HG02885 (cell line): ENCODE data around the gene CALN1.

ENCODE experiments used
- ATAC-seq: cut with Tn5 transposase; IDR thresholded peaks from one replicate; pipeline ENCODE4 v1.9.1; 2021; ENCODE audit warnings: mild to moderate bottlenecking; ENCODE audit not compliant: unreplicated experiment, poor library complexity

The CALN1 gene

DNA sequence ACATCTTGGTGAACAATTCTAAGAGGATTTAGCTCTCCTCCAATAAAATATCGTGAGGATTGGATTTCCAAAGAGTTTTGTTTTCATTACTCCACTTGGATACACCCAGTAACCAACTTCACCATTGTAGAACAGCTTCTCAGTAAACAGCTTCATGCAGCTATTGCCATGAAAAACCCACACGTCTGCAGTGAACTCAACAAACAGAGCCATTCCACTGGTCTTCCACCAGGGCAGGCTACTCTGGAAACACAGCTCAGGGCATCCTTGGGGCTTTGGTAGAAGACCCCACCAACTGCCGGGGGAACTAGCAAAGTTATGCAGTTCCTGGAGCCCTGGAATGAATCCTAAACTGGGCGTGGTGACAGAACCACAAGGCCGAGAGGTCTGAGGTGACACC is 77.4 kb downstream of the CALN1 start:
- no peak for ATAC-seq

DNA sequence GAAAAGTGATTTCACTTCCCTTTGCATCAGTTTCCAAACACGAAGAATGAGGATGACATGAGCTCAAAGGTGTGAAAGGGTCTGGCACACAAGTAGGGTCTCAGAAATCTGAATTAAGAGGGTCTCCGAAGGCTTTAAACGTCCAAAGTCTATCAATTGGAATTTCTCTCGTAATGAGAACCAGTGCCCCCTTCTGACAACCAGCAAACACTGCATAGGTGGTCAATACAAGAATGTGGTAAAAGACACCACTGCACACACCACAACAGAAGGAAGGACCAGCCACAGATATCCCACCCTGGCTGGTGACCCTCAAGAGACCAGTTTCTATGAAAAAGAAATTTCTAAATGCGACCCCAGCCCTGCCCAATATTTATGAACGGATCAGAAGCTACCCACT is 78.1 kb downstream of the CALN1 start:
- ATAC-seq, result no peak

DNA sequence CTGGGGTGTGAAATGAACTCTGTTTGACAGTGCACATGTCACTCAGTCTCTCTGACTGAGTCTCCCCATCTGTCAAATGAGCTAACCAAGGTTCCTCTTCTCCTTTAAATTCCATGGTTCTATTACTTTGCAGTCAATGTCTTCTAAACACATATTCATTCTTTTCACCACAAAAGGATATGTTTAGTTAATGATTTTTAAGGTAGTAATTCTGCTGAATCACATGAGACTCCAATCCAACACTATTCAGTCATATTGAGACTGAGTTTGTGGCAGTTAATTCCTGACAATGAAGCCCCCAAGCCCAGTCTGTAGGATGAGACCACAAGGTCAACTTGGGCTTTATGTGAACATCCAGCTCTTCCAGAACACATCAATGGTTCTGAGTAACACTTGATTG is 85.3 kb downstream of the CALN1 start:
- no peak for ATAC-seq

DNA sequence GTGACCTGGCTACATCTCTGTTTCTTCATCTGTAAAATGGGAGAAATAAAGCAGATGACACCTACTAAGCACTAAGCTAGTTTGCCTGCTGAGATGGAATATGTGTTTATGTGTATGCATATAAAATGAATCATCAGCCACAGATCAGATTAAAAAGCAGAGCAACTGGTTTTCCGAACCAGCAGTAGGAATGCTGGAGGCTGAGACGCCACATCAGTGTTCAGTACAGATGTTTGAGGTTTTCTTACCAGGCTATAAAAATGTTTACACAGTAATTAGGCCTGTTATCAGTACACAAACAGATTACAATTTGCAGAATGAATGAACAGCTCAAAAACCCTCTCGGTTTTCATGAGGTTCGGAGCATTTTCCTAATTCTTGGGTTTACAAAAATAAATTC is 85.8 kb downstream of the CALN1 start:
- ATAC-seq, result no peak

DNA sequence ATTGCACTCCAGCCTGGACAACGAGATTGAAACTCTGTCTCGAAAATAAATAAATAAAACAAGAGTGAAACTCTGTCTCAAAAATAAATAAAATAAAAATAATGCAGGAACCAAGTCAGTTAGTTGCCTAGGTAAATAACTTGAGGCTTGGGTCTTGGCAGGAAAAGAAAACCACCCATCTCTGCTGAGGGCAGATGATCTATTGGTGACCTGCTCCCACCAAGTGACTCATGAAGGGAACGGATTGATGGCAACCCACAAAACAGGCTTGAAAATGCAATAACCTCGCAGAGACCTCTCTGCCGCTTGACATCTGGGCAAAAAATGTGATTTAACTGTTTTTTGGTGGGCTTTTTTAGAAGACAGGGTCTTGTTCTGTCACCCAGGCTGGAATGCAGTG is 86.6 kb downstream of the CALN1 start:
- ATAC-seq, result no peak

DNA sequence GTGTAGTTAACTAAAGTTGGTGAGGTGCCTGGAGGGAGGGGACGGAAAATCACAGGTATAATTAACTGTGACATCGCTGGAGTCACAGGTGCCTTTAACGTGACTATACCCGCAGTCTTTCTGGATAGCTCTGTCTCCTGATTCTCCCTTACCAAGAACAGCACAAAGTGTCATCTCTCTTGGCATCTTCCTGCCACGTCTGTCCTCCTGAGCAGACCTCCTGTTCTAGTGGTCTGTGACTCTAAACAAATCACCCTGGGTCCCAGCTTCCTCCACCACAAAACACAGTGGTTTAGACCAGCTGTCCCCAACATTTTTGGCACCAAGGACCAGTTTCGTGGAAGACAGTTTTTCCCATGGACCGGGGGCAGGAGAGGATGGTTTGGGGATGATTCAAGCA is 90.5 kb downstream of the CALN1 start:
- ATAC-seq, result no peak

DNA sequence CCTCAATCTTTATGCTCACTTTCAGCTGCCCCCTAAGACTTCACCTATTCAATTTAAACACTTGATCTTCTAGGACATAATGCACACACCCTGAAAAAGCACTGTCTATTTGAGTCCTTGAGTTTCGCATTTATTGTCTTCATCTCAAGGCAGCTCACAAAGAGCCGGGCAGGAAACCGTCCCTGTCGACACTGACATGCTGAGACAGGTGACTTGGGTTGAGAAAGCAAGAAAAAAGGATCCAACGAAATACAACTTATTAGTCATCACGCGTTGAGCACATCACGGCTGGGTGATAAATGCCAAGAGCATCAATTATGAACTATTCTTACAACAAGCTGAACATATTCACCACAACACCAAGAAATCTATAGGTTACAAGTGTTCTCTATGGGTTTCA is 91.1 kb downstream of the CALN1 start:
- ATAC-seq, result no peak

DNA sequence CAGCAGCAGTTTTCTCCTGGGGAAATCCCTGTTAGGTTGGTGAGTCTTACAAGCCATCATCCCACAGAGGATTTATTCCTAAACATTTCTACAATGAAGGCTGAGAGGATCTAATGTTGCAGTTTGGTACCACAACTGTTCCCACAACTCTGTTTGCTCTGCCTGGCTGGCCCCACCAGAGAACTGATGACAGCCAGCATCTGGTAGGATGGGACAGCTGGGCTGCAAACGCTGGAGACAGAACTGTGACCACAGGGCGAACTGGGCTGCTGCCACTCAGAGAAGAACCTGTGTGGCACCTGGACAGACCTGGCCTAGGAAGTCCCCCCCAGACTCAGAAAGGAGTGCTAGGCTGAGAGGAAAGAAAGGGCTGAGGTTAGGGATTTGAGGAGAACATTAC is 94.8 kb downstream of the CALN1 start:
- ATAC-seq, result no peak

DNA sequence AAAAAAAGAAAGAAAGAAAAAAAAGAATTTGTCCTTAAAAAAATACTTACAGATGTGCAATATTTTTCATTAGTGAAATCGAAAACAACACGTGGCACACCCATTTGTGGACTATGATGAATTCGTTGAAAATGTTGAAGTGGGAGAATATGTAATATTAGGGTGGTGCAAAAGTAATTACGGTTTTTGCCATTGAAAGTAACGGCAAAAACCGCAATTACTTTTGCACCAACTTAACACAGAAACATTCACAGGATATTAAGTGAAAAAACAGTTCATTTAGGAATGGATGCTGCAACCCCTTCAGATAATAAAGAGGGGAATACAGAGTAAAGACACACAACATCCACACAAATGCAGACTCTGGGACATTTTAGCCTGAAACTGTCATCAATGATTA is 96.0 kb downstream of the CALN1 start:
- no peak for ATAC-seq

DNA sequence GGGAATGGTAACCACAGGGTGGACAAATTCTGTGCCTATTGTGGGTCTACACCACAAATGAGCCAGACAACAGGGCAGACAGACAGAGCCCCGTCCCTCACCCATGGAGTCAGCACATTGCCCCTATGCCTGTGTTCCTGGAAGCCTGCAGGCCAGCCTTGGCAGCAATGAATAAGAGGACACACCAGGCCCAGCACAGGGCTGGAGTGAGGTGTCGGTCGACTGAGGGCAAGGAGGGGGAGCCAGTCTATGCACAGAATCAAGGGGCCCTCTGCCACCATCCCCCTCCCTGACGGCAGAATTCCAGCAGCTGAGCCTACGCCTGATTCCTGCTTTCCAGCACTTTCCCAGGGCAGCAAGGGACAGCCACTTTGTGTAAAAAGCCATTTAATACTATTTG is 98.2 kb downstream of the CALN1 start:
- ATAC-seq, result no peak

DNA sequence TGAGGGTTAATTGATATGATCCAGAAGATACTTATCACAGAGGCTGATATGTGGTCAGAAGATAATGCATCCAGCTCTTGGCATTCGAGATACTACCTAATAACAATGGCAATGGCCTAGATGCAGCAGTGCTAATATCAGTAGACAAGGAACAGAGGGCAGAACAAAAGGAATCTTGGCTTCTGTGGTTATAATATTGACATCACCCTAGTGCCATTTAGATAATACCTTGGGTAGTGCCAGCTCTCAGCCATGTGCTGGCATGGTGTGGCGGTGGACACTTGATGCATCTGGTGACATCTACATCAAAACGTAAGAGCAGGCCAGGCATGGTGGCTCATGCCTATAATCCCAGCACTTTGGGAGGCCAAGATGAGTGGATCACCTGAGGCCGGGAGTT is 101.8 kb downstream of the CALN1 start:
- no peak for ATAC-seq

DNA sequence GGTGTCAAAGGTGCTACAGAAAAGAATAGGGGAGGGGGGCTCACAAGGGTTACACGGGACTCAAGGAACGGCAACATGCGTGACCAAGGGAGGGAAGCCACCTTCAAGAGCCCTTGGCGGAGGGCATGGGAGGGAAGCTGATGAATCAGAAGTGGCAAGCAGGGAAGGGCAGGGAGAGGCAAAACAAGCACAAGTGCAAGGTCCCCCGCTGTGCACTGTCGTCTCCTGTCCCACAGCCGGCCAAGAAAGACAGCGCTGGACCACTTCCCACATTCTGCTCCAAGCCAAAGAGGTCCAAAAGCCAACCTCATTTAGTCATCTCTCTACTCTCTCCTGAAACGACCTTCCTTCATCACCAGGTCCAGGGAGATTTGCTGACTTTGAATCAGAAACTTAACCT is 102.7 kb downstream of the CALN1 start:
- no peak for ATAC-seq

DNA sequence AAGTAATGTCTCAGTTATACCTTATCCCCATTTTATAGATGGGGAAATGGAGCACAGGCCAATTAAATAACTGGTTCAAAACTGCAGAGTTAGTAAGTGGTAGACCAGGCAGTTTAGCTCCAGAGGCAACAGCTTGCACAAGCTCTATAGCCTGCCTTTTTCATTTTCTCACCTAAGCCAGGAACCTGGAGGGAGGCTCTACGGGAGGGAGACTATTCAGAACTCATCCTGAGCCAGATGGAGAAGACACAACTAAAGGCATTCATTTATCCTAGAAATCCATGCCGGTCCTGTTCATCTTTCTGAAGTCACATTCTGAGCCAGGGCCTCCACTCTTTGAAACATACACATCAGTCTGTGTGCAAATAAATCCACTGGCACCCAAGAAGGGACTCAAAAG is 103.2 kb downstream of the CALN1 start:
- no peak for ATAC-seq

DNA sequence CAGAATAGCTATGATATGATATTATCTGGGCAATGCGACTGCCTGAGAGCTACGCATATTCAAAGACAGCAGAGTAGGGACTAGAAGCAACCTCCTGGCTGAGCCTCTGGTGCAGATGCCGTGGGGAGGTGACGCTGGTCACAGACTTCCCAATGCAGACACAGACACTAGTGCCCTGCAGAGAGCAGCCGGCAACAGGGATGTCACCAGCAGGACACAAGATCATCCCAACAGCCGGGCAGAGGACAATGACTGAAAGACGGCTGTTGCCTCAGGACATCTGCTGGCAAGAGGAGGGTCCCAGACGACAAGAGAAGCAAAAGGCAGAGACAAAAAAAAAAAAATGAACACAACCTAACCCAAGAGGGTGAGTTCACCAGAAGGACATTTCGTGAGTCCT is 104.6 kb downstream of the CALN1 start:
- ATAC-seq, result no peak

DNA sequence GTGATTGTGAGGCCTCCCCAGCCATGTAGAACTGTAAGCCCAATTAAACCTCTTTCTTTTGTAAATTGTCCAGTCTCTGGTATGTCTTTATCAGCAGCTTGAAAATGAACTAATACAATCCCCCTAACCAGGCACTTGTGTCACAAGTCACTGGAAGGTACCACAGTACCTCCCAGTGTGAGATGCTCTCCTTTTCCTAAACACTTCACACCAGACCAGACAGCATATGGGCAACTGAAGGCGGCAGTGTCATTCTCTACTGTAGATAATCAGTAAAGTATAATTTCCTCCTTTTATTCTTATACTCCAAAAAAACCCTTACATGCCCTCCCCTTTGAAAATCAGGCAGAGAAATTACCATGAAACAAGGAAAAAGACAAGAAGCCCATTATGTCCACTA is 113.2 kb downstream of the CALN1 start:
- no peak for ATAC-seq

DNA sequence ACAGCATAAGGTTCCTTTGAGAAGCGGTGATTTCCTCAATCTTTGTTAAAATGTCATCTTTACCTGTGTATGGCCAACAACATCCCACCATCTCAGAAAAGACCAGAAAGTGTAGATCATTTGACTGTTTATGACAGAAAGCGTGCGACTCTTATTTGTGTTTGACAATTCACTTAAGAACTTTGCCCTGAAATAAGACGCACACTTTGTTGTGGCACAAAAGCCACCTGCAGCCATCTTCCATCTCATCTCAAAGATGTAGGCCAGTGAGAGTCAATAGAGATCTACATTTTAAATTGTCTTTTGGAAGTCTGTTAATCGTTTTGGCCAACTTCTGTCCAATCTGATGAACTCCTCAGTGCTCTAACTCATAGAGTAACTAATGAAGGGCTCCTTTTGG is 114.0 kb downstream of the CALN1 start:
- ATAC-seq, result no peak

DNA sequence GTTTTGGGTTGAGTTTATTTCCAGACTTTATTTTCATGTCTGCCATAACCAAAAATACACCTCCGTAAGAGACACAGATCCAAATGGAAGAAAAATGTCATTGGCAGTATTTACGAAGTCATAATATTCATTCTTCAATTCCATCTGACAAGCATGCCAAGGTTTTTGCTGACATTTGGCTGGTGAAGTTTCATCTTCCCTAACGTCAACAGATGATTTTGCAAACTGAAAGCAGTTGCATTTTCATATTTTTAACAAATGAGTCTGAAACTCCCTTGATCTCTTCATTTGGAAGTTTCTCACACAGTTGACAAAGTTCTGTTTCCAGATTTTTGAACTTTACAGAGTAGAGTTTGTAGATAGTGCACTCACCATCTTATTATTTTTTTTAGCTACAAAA is 114.5 kb downstream of the CALN1 start:
- ATAC-seq, result no peak

DNA sequence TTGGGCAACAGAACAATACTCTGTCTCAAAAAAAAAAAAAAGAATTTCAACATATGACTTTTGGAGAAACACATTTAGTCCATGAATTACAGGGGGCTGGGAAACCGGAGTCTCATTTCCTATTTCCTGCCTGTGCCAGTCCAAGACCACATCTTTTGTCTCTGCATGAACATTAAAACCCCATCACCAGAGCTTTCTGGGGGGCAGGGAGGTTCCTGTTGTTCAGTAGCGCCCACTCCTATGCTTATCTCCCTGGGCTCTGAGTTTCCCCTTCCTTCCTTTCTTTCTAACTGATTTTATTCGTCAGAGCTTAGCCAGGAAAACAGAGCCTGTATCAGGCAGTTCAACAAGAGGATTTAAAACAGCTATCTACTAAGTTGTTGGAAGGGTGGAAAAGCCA is 119.3 kb downstream of the CALN1 start:
- ATAC-seq, result no peak

DNA sequence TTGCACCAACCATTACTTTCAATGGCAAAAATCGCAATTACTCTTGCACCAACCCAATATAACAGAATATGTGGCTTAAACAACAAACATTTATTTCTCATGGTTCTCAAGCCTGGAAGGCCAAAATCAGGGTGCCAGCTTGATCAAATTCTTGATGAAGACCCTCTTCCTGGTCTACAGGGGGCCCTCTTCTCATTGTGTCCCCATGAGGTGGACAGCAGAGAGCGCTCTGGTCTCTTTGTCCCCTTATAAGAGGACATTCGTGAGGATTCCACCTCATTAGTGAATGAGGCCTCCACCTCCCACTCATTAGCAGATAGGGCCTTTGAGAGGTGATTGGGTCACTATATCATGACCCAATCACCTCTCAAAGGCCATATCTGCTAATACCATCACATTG is 120.0 kb downstream of the CALN1 start:
- no peak for ATAC-seq

DNA sequence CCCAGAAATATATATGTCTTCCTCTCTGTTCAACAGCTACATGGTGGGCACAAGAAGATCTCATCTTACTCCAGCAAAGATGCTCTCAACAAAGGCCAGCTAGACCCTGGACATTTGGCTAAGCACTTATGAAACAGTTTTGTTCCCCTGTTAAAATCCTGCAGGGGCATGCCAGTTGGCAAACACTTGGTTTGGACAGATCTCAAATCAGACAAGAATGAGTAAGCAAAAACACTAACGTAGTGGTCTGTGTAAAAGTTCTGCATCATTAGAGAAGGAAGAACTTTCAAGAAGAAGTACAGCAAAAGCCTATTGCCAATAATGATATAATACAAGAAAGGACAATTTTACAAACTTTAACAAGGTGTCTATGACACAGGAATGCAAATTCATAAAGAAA is 125.6 kb downstream of the CALN1 start:
- ATAC-seq, result no peak

DNA sequence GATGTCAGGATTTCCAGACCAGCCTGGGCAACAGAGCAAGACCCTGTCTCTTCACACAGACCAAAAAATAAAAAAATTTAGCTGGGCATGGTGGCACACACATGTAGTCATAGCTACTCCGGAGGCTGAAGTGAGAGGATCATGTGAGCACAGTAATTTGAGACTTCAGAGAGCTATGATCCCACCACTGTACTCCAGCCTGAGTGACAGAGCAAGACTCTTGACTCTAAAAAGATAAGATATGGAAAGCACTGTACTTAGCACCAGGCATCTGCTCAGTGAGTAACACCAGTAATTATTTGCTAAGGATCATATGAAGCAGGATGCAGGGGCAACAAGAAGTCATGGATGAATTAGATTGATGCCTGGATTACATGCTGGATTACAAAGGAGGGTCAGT is 128.8 kb downstream of the CALN1 start:
- no peak for ATAC-seq

DNA sequence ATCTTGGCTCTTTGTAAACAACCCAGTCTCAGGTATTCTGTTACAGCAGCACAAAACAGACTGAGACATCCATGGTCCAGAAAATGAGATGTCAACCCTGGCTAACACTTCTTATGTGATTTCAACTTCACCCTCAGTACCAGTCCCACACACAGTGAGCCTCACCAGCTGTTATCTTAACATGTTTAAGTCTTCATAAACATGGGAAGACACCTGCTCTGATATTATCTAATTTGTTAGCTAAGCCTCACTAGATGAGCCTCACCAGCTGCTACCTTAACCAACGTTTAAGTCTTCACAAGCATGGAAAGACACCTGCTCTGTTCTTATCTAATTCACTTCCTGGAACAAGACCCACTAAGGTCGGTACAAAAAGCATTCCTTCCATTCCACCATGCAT is 130.8 kb downstream of the CALN1 start:
- ATAC-seq, result no peak

DNA sequence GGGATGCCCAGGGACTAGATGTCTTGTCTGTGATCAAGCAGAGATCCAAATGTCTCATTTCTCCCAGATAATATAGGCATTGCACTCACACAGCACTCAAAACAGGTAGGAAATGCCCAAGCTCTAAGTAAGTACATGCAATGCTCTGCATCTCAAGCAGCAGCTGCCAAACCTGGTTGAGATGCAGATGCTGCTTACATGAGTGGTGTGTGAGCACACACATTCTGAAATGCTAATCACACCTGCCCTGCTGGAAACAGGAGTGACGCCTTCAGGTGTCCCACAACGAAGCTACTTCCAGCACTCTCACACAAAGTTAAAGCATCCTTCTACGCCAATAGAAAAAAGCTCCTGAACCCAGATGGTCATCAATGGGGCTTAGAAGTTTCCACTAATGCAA is 132.9 kb downstream of the CALN1 start:
- no peak for ATAC-seq

DNA sequence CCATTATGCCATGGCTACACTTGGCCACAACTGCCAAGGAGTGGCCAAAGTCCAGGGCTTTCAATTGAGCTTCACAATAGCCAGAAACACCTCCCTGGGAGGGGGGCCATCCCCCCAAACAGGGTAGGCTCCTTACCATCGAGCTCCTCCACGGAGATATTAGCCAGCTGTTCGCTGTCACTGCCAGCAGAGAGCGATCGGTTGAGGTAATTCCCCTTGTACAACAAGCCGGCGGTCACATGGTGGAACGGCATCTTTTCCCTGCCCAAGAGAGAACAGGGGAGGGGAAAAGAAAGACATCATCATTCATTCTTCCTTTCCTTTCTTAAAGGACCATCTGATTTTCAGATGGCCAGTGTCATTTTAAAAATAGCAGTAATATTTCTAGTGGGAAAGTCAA is 133.6 kb downstream of the CALN1 start:
- no peak for ATAC-seq
